LNCaP clone FGC (cell line): ENCODE measurements around the gene DIRAS1.
"Not testable (repeated sequence)": the region's sequence is repeated elsewhere in the genome, so short reads cannot be mapped to it uniquely, and the experiment has no call there.

Experiments
- DNase-seq: peaks from one replicate; pipeline ENCODE4 v3.0.0-alpha.2; 2011; ENCODE audit warnings: low read depth
- H3K4me3 ChIP-seq: 2 replicates; pipeline ENCODE4 v1.5.1; 2011; ENCODE audit warnings: mild to moderate bottlenecking, low read depth, low read length, control low read depth
- CTCF ChIP-seq: IDR thresholded peaks from 2 replicates; pipeline ENCODE4 v1.5.1; 2012; ENCODE audit warnings: mild to moderate bottlenecking; ENCODE audit not compliant: control insufficient read depth, insufficient read depth; ENCODE audit errors: extremely low read depth

The DIRAS1 gene

GRCh38 chr19:2716275-2716650 lies 4.9 kb downstream of the DIRAS1 start:
- TF ChIP-seq CTCF, result no peak
- no peak for DNase-seq
- H3K4me3 ChIP-seq, result no peak overlapping the region

DNA sequence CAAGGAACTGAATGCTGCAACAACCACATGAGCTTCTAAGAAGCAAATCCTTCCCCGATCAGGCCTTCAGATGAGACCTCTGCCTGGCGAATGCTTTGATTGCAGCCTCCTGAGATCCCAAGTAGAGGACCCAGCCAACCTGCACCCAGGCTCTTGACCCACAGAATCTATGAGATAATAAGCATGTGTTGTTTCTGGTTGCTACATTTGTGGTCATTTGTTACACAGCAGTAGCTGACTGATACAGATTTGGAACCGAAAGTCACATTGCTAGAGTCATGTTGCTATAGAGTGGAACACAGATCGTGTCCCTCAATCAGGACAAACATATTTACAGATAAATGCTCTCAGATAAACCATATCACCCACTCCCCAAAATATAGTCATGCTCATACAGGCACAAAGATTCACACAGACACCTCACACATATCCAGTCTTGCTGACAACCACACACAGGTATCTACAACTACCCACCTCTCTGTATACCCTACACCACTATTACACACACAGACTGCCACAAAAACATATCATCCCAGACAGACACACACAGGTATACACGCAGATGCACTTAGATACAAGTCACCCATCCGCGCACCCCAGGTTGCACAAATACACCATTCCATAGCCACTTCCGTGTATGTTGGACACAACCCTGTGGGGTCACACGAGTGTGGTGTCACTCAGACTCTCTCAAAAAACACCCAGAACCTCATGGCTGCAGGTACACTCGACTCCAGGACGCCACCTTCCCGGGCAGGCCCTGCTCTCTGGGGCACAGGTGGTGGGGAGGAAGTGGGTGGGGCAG lies 5.5 kb downstream of the DIRAS1 start:
- no peak overlapping the region for H3K4me3 ChIP-seq
- TF ChIP-seq CTCF, result no peak
- DNase-seq, result no peak

DNA sequence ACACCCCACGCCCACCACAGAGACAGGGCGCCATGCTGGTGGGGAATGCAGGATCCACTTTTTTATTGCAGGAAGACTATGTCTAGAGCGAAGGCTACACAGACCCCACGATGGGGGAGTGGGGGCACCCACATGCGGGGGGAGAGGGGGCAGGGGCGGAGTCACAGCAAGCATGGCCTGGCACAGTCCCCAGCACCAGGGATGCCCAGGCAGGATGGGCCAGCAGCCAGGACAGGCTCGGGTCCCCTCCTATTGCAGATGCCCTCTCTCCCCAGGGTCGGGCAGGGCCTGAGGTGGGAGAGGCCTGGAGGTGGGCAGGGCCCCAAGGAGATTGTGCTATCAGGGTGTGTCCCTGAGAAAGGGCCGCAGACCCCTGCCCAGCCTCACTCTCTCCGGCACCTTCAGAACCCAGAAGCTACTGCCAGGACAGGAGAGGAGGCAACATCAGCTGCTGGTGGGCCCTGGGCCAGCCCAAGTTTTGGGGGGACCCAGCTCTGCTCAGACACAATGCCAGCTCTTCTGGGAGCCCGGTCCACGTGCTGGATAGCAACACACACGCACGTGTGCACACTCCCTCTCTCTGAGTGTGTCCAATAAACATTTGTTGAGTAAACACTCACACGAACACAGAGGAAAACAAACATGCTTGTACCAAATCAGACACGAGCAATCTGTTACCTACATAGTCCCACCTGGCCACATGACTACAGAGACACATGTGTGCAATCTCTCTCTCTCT lies 6.5 kb downstream of the DIRAS1 start:
- H3K4me3 ChIP-seq, result no peak overlapping the region
- DNase-seq, result no peak
- TF ChIP-seq CTCF, result no peak

- not testable (repeated sequence) for H3K4me3 ChIP-seq, DNase-seq
Measured at GRCh38 chr19:2714102-2714501, 7.1 kb downstream of the DIRAS1 start.

GRCh38 chr19:2713170-2713569 lies 8.0 kb downstream of the DIRAS1 start:
- not testable (repeated sequence) for H3K4me3 ChIP-seq, DNase-seq

GRCh38 chr19:2711875-2712205 lies 9.3 kb downstream of the DIRAS1 start:
- no peak for DNase-seq
- TF ChIP-seq CTCF, result no peak

DNA sequence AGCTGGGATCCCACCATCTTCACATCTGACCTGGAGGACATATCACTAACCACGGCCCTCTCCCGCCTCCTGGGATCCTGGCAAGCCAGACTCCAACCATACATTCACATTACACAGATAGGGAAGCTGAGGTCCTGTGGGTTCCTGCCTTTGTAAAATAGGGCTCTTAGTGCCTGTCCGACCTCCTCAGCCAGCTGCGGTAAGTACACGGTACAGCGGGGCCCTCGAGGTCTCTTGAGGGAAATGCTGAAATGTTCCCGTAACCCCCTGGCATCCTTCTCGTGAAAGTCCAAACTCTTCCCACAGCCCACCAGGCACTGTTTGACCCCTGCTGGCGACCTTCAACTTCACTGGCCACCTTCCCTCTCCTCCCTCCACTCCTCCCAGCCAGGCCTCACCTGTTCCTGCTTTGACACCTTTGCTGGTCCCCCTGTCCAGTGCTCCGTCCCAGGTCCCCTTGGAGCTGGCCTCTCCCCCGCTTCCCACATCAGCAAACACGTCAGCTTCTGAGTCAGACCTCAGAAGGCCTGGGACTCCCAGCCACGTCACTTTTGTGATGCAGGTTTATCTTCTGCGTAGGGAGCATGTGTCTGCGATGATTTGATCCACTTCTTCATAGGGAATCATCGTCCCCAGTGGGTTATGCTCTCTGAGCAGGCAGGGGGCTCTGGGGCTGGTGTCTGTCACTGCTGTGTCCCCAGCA lies 9.8 kb downstream of the DIRAS1 start:
- TF ChIP-seq CTCF, result no peak
- DNase-seq, result no peak
- no peak overlapping the region for H3K4me3 ChIP-seq

More at GRCh38 chr19:2711875-2712205, 9.3 kb downstream of the DIRAS1 start:
- H3K4me3 ChIP-seq, result no peak overlapping the region

DNA sequence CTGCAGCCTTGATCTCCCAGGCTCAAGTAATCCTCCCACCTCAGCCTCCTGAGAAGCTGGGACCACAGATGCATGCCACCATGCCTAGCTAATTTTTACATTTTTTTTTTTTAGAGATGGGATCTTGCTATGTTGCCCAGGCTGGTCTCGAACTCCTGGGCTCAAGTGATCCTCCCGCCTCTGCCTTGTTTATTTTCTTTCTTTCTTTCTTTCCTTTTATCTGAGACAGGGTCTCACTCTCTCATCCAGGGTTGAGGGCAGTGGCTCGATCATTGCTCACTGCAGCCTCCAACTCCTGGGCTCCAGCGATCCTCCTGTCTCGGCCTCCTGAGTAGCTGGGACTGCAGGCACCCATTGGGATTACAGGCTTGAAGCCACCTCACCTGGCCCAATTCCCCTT lies 14.9 kb downstream of the DIRAS1 start:
- TF ChIP-seq CTCF, result no peak

More for the DNA sequence above, 14.9 kb downstream of the DIRAS1 start:
- H3K4me3 ChIP-seq, result no peak overlapping the region
- DNase-seq, result no peak
